ENCODE measurements around the gene ROPN1B.
A peak's percentile ranks its signal among the peaks of the same experiment; 100 is the strongest.

ROPN1B gene

GRCh38 chr3:126005951-126006350 is 37.0 kb downstream of the ROPN1B start:
- peak; percentile 65 for DNase-seq

- DNase-seq: no peak
These were observed 39.2 kb downstream of the ROPN1B start for GRCh38 chr3:126008219-126008618.

GRCh38 chr3:126009181-126009580 is 40.2 kb downstream of the ROPN1B start:
- DNase-seq: no peak

- no peak for DNase-seq
These were observed 44.8 kb downstream of the ROPN1B start for GRCh38 chr3:126013751-126014156.

- DNase-seq: peak; percentile 60
These were observed 45.3 kb downstream of the ROPN1B start for GRCh38 chr3:126014252-126014651.

- no peak for DNase-seq
These were observed 46.1 kb downstream of the ROPN1B start for GRCh38 chr3:126015075-126015474.

GRCh38 chr3:126016616-126017015 is 47.6 kb downstream of the ROPN1B start:
- no peak for DNase-seq

GRCh38 chr3:126017362-126017761 is 48.4 kb downstream of the ROPN1B start:
- no peak for DNase-seq

- no peak for DNase-seq
These were observed 49.6 kb downstream of the ROPN1B start for GRCh38 chr3:126018545-126018944.

GRCh38 chr3:126018995-126019394 is 50.0 kb downstream of the ROPN1B start:
- DNase-seq: no peak

- no peak for DNase-seq
These were observed 50.7 kb downstream of the ROPN1B start for GRCh38 chr3:126019683-126020082.

- no peak for DNase-seq
These were observed 52.2 kb downstream of the ROPN1B start for GRCh38 chr3:126021224-126021623.

- no peak for DNase-seq
These were observed 52.7 kb downstream of the ROPN1B start for GRCh38 chr3:126021702-126022101.

GRCh38 chr3:126022741-126023359 is 53.9 kb downstream of the ROPN1B start:
- no peak for DNase-seq

- DNase-seq: no peak
These were observed 54.4 kb downstream of the ROPN1B start for GRCh38 chr3:126023390-126023789.

GRCh38 chr3:126024049-126024854 is 55.3 kb downstream of the ROPN1B start:
- no peak for DNase-seq

- no peak for DNase-seq
These were observed 56.2 kb downstream of the ROPN1B start for GRCh38 chr3:126025116-126025729.

- DNase-seq: no peak
These were observed 56.9 kb downstream of the ROPN1B start for GRCh38 chr3:126025862-126026261.

GRCh38 chr3:126026277-126026751 is 57.3 kb downstream of the ROPN1B start:
- no peak for DNase-seq

- no peak for DNase-seq
These were observed 57.8 kb downstream of the ROPN1B start for GRCh38 chr3:126026761-126027160.

GRCh38 chr3:126028096-126028495 is 59.1 kb downstream of the ROPN1B start:
- DNase-seq: no peak

GRCh38 chr3:126029241-126029640 is 60.3 kb downstream of the ROPN1B start:
- DNase-seq: no peak

GRCh38 chr3:126030455-126030854 is 61.5 kb downstream of the ROPN1B start:
- no peak for DNase-seq
